ENCODE results near the gene LIG1.

- TF ChIP-seq CTCF (conservative IDR thresholded peaks at IDR 0.05; ENCODE audit: low read depth in 2 of 2) (peak; percentile 54 to 75), ZNF462 (CRISPR knock-in tag; IDR thresholded peaks at IDR 0.05) (no peak), EZH2 (IDR thresholded peaks at IDR 0.05; ENCODE audit: low read depth, unreplicated experiment) (no peak), POLR2AphosphoS5 (IDR thresholded peaks at IDR 0.05; ENCODE audit: low read depth) (no peak), JUNB (IDR thresholded peaks at IDR 0.05; ENCODE audit: unreplicated experiment) (no peak), CREB1 (CRISPR knock-in tag; IDR thresholded peaks at IDR 0.05; ENCODE audit: low read depth) (no peak)
Measured at GRCh38 chr19:48085904-48086864, 84.0 kb downstream of the LIG1 start.
